ENCODE results near the gene ZBTB49. TPM values are rescaled to one million over a fixed set of nuclear protein-coding genes. Genes with fewer than 3 reads are reported as not detected.

ZBTB49 gene
- total RNA-seq, 2 experiments from 2014 or later: 5.2 to 6.4 TPM

- Mint-ChIP-seq H3K4me1 (ENCODE audit: low read depth) (peaks cover 4% of the 10 kb centered on the region), H3K9me3 (ENCODE audit: insufficient read depth) (peaks cover 12% of the 10 kb centered on the region), H3K27ac (no peak overlapping the region), H3K27me3 (ENCODE audit: low read depth) (no peaks in the 10 kb centered on the region), H3K4me3 (no peak overlapping the region), H3K36me3 (ENCODE audit: low read depth) (no peaks in the 10 kb centered on the region)
- CTCF ChIA-PET: no interaction called here
- POLR2A ChIA-PET: no interaction called here
- ATAC-seq: no peak
- DNase-seq: no peak
These were observed 74.6 kb downstream of the ZBTB49 start for GRCh38 chr4:4364486-4365208.

GRCh38 chr4:4368809-4369580, 78.9 kb downstream of the ZBTB49 start:
- Mint-ChIP-seq H3K36me3 (ENCODE audit: low read depth) (no peaks in the 10 kb centered on the region), H3K27me3 (ENCODE audit: low read depth) (no peaks in the 10 kb centered on the region), H3K27ac (no peak overlapping the region), H3K4me3 (no peak overlapping the region), H3K9me3 (ENCODE audit: insufficient read depth) (peaks cover 12% of the 10 kb centered on the region), H3K4me1 (ENCODE audit: low read depth) (no peaks in the 10 kb centered on the region)
- no peak for DNase-seq
- ATAC-seq: no peak
- CTCF ChIA-PET: no interaction called here
- POLR2A ChIA-PET: no interaction called here

Other genes starting within 250 kb of the ZBTB49 start
- not detected for gene OTOP1, start 63.3 kb upstream of the ZBTB49 start, total RNA-seq
- 10 to 100 TPM; 14.0 to 15.9 TPM for gene TMEM128, start 42.0 kb upstream of the ZBTB49 start, total RNA-seq
- 10 to 100 TPM; 37.7 to 37.9 TPM for gene LYAR, start 97 bp upstream of the ZBTB49 start, total RNA-seq
- gene NSG1, start 96.9 kb downstream of the ZBTB49 start, total RNA-seq: 10 to 100 TPM; 15.8 to 17.8 TPM

Data from activated CD8-positive, alpha-beta T cell treated with anti-CD3 and anti-CD28 coated beads, Interleukin-2, amount 10 ng/mL, durations not matched to agents 7 days and 5 days (primary cell).